ENCODE data around the gene PIAS1.
A peak's percentile ranks its signal among the peaks of the same experiment; 100 is the strongest.
"Not testable (repeated sequence)": the region's sequence is repeated elsewhere in the genome, so short reads cannot be mapped to it uniquely, and the experiment has no call there.

The PIAS1 gene

DNA sequence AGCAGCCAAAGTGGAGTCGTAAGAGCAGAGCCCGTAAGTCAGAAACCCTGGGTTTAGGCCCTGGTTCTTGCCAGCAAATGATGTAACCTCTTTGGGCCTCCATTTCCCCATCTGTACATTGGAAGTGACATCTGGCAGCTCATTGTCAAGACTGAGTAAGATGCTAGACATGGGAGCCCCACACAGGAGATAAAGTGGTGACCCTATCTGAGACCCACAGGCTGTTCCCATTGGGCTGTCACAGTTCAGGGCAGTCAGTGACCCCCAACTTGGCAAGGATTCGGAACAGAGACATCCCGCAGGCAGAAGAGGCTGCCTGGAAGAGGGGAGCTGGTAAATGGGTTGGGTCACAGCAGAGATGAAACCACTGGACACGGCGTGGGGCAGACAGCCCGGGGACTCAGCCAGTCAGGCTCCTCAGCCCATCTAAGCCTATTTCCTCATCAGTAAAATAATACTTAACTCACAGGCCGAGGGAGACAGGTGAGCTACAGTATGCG is 173.6 kb downstream of the PIAS1 start:
- in situ Hi-C loops (cut with HindIII; ENCODE audit: low pct_unique_long_range_greater_than_20kb, low sequenced_read_pairs) = no loop called here
- DNase-seq (ENCODE audit: low read depth in 1 of 2, low spot score in 1 of 2) = no peak
- TF ChIP-seq JUND (IDR thresholded peaks at IDR 0.05; ENCODE audit: low read depth) = no peak

DNA sequence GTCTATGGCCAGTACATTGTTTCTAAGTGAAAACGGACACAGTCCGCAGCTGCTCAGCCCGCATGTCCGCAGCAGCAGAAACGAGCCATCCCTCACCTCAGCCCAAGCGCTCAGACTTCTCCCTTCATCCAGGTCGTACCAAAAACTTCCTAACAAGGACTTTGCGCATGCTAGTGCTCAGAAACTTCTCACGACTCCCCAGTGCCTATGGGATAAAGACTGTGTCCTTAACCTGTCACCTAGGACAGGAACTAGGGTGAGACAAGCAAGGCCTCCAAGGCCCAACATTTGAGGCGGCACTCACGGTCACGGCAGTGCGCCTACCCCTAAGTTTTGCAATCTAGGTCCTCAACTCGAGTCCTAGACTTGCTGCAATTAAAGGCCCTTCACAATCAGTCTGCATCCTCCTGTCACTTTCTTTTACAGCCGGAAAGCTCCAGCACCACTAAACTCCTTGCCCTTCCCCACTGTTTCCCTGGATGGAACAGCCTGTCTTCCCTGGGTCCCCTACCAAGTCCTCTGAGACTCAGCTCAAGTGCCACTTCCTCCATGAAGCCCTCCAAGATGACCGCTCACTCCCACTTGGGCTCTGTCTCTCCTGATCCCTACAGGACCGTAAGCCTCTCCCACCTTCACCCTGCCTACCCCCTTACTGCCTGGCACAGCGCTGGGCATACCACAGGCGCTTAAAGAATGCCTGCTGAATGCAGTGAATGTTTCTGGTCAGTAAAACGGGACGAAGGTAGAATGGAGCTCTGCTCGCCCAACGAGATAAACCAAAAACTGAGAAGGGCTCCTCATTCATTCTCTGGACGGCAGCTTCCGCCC is 174.2 kb downstream of the PIAS1 start:
- in situ Hi-C loops (cut with HindIII; ENCODE audit: low pct_unique_long_range_greater_than_20kb, low sequenced_read_pairs) = no loop called here
- DNase-seq (ENCODE audit: low read depth in 1 of 2, low spot score in 1 of 2) = peak in 1 of 2 experiments; percentile 26

DNA sequence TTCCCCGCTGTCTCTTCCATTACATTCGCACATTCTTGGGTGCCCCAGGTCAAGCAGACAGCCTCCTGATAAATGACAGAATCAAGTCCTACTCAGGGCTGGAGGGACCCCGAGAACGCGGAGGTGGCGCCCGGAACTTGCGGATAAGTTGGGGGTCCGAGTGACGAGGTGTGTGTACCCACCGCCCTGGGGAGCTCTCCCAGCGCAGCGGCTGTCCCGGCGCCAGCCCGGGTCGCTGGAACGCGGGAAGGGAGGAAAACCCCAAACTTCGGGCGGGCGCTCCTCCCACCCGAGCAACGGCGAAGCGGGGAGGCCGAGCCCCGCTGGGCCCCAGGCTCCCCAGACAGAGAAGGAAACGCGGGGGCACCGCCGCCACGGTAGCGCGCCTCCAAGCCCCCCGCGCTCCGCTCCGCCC is 174.9 kb downstream of the PIAS1 start:
- no peak for TF ChIP-seq JUND (IDR thresholded peaks at IDR 0.05; ENCODE audit: low read depth)

More for the DNA sequence above, 174.2 kb downstream of the PIAS1 start:
- no peak for TF ChIP-seq JUND (IDR thresholded peaks at IDR 0.05; ENCODE audit: low read depth)

DNA sequence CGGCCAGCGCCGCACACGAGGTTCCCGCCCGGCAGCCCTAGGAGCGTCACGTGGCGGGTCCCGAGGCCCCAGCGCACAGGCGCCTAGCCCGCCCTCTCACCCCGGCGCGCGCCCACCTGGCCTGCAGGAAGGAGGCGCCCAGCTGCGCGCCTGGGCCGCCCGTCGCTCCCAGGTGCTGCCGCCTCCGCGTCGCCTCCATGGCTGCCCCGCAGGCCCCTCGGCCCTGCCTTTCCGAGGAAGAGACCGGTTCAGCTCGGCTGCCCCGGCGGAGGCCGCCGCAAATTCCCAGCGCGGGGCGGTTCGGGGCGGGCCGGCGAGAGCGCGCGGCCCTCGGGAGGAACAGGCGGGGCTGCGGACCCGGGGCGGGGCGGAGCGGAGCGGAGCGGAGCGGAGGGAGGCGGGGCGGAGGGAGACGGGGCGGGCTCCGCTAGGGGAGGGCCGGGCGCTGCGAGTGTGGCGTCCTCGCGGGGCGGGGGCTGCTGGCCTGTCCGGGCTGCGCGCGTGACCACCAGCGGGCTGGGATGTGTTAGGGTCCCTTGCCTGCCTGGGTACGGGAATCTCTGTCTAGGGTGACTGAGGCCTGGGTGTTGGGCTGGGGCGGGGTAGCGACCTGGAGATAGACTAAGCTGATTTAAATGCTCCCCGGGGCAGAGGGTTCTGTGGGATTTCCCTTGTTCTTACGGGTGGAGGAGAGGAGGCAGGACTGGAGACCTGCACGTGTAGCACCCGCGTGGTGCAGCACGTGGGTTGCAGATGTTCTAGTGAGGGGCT is 175.5 kb downstream of the PIAS1 start, which contains the start of gene CLN6:
Gene CLN6, minus strand, starts transcription at position 343 of the 771 bp plus-strand sequence. Its CDS starts 144 bp downstream, at position 199.
- peak; percentile 85 to 88 for DNase-seq (ENCODE audit: low read depth in 1 of 2, low spot score in 1 of 2)
- in situ Hi-C loops (cut with HindIII; ENCODE audit: low pct_unique_long_range_greater_than_20kb, low sequenced_read_pairs) = no loop called here
- no peak for TF ChIP-seq JUND (IDR thresholded peaks at IDR 0.05; ENCODE audit: low read depth)

More for the DNA sequence above, 174.9 kb downstream of the PIAS1 start:
- in situ Hi-C loops (cut with HindIII; ENCODE audit: low pct_unique_long_range_greater_than_20kb, low sequenced_read_pairs) = no loop called here
- no peak for DNase-seq (ENCODE audit: low read depth in 1 of 2, low spot score in 1 of 2)

DNA sequence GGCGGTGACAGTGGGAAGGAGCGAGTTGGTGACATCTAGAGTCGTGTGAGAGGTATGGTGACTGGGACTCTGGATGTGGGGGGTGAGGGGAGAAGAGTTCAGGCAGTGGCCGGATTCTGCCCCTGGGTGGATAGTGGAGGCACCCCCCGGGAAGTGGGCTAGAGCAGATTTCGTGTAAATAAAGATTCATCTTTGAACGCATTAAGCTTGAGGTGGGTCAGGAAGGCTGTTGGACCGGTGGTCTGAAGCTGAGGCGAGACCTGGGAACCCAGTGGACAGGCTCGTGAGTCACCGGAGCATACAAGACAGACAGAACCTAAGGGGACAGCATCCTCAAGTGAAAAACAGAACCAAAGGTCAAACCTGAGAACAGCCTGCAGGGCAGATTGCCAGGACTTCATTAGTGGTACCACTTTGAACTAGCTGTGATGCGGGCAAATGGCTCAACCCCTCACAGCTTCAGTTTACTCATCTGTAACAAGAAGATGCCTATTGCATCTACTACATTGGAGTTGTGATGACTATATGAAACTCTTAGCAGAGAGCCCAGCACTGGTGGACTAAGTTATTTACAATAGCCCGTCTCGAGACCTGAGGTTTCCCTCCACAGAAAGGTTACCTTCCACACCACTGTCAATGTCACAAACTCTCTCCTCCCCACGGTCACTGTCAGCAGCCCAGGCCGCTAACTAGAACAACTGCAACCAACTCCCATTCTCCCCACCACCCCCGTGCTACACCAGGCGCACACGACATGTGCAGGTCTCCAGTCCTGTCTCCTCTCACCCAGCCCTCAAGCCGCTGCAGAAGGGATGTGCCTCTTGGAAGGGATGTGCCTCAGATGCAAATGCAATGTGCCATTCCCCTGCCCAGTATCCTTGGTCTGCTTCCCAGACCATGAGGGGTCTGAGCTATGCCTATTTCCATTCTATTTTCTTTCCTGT is 176.3 kb downstream of the PIAS1 start:
- TF ChIP-seq JUND (IDR thresholded peaks at IDR 0.05; ENCODE audit: low read depth) = no peak
- peak in 1 of 2 experiments; percentile 46 for DNase-seq (ENCODE audit: low read depth in 1 of 2, low spot score in 1 of 2)
- in situ Hi-C loops (cut with HindIII; ENCODE audit: low pct_unique_long_range_greater_than_20kb, low sequenced_read_pairs) = no loop called here

DNA sequence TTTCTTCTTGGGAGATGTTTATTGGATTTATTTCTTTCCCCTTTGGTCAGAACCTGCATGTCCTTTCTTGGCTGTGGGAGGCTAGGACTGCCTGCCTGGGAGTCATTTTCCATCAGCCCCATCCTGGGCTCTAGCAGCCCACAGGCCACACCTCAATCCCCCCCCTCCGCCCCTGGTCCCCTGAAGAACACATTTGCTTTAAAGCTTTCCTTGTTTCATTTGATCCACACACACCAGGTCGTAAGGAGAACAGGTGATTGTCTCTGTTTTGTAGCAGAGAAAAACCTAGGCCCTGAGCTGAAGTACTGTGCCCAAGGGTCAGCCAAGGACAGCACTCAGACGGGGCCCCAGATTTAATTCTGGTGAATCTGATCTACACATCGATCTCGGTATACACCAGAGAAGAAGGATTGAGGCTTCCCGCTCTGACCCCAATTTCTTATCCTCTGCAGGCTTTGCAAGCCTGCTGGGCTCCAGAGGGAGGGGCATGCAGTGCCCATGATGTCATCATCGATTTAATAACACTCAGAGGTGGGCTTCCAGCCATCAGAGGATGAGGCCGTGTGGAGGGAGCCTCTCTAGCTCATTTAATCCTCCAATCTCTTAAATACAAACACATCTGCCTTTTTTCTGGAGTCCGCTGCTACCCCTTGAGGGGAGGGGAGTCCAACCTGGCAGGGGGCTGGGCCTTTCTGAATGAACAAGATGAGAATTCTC is 177.1 kb downstream of the PIAS1 start:
- in situ Hi-C loops (cut with HindIII; ENCODE audit: low pct_unique_long_range_greater_than_20kb, low sequenced_read_pairs) = no loop called here
- no peak for TF ChIP-seq JUND (IDR thresholded peaks at IDR 0.05; ENCODE audit: low read depth)
- DNase-seq (ENCODE audit: low read depth in 1 of 2, low spot score in 1 of 2) = no peak

DNA sequence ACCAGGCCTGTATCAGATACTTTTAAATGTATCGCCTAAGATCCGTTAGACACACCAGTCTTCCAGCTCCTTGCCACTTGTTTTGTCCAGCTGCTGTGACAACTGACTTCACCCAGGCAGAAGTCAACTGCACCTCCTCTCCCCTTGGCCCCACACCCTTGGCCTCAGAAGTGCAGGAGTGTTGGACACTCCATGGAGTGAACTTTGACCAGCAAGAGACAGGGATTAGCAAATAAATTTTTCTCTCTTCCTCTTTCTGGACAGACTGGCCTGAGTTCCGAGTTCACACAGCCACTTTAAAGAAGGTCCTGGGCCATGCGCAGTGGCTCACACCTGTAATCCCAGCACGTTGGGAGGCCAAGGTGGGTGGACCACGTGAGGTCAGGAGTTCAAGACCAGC is 178.3 kb downstream of the PIAS1 start:
- in situ Hi-C loops (cut with HindIII; ENCODE audit: low pct_unique_long_range_greater_than_20kb, low sequenced_read_pairs) = no loop called here
- no peak for TF ChIP-seq JUND (IDR thresholded peaks at IDR 0.05; ENCODE audit: low read depth)
- no peak for DNase-seq (ENCODE audit: low read depth in 1 of 2, low spot score in 1 of 2)

DNA sequence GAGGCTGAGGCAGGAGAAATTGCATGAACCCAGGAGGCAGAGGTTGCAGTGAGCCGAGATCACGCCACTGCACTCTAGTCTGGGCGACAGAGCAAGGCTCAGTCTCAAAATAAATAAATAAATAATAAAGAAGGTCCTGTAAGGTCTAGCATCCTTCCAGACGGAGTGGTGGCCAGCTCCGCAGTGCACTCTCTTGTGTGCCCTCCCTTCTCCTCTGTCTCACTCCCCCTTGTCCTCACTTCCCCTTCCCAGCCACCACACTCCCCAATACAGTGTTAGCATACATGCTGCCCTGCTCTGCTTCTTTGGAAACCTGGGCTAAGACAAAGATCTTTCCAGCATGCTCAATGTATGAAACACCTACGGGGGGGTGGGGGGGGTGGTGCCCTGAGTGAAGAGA is 178.8 kb downstream of the PIAS1 start:
- no peak for TF ChIP-seq JUND (IDR thresholded peaks at IDR 0.05; ENCODE audit: low read depth)
- in situ Hi-C loops (cut with HindIII; ENCODE audit: low pct_unique_long_range_greater_than_20kb, low sequenced_read_pairs) = no loop called here
- DNase-seq (ENCODE audit: low read depth in 1 of 2, low spot score in 1 of 2) = no peak

DNA sequence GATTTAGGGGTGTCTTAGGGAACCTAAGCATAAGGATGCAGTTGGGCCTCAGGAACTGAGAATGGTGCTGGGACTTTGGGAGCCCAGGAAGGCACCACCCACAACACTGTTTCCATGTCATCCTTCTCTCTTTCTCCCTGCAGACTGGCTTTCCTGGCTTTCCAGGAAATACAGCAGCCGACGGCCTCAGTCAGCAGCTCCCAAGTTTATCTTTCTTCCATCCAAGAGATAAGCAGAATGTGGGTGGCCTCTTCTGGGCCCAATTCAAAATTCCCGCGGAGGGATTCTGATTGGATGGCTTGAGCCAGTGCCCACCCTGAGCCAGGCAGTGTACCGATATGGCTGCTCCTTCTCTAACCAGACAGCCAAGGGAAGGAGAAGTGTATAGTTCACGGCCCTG is 179.9 kb downstream of the PIAS1 start:
- DNase-seq (ENCODE audit: low read depth in 1 of 2, low spot score in 1 of 2) = no peak
- in situ Hi-C loops (cut with HindIII; ENCODE audit: low pct_unique_long_range_greater_than_20kb, low sequenced_read_pairs) = no loop called here
- no peak for TF ChIP-seq JUND (IDR thresholded peaks at IDR 0.05; ENCODE audit: low read depth)

DNA sequence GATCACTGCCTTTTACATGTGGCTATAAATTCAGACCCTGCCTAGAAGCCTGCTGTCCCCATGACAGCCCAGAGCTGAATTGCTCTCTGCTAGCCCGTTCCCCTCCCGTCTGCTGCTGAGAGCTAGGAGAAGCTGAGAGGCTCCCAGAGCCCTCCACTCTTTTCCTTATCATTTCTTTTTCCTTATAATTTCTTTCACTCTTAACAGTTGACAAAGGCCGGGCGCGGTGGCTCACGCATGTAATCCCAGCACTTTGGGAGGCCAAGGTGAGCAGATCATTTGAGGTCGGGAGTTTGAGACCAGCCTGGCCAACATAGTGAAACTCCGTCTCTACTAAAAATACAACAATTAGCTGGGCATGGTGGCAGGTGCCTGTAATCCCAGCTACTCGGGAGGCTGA is 180.4 kb downstream of the PIAS1 start:
- DNase-seq (ENCODE audit: low read depth in 1 of 2, low spot score in 1 of 2); in situ Hi-C loops (cut with HindIII; ENCODE audit: low pct_unique_long_range_greater_than_20kb, low sequenced_read_pairs): not testable (repeated sequence)

DNA sequence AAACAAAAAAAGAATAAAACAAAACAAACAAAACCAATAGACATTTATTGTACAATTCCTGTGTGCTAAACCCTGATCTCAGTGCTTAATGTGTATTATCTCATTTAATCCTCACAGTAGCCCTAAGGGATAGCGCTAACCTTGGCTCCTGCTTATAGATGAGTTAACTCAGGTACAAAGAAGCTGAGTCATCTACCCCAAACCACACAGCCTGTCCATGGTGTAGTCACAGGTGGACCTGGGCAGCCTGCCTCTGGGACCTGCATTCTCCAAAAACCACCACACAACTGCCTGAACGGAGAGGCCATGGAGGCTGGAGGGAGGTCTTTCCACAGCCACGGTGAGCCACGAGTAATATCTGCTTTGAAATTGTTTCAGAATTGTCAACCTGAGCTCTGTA is 180.9 kb downstream of the PIAS1 start:
- in situ Hi-C loops (cut with HindIII; ENCODE audit: low pct_unique_long_range_greater_than_20kb, low sequenced_read_pairs) = no loop called here
- no peak for DNase-seq (ENCODE audit: low read depth in 1 of 2, low spot score in 1 of 2)
- no peak for TF ChIP-seq JUND (IDR thresholded peaks at IDR 0.05; ENCODE audit: low read depth)
